NCI-H526 treated with DMSO at 0.1 percent for 48 hours (cell line): Measurements from ENCODE around the gene ZNF557.

Experiments
- DNase-seq: peaks from one replicate; lab custom pipeline; 2025; lab: John Stamatoyannopoulos, UW

ZNF557 gene

DNA sequence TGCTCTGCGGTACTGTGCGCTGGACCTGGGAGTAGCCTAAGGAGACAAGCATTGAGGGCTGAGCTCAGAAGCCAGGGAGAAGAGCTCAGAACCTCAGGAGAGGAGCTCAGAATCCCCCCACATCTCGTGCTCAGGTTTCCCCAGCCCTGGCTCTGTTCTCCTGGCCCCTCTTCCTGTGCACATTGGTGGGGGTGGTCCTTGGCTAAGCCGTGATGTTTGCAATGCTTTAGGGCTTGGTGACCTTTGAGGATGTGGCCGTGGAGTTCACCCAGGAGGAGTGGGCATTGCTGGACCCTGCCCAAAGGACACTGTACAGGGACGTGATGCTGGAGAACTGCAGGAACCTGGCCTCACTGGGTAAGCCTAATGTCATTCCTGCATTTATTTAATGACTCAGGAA lies 6.6 kb downstream of the ZNF557 start:
- no peak for DNase-seq

DNA sequence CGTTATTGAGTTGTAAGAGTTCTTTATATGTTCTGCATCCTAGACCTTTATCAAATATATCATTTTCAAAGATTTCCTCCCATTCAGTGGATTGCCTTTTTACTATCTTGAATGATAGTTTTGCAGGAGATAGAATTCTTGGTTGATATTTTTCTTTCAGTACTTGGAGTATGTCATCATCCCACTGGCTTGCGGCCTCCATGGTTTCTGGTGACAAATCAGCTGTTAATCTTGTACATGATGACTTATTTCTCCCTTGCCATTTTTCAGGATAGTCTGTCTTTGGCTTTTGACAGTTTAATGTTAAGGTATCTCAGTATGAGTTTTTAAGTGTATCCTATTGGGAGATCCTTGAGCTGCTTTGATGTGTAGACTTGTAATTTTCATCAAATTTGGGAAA lies 8.5 kb downstream of the ZNF557 start:
- no peak for DNase-seq

DNA sequence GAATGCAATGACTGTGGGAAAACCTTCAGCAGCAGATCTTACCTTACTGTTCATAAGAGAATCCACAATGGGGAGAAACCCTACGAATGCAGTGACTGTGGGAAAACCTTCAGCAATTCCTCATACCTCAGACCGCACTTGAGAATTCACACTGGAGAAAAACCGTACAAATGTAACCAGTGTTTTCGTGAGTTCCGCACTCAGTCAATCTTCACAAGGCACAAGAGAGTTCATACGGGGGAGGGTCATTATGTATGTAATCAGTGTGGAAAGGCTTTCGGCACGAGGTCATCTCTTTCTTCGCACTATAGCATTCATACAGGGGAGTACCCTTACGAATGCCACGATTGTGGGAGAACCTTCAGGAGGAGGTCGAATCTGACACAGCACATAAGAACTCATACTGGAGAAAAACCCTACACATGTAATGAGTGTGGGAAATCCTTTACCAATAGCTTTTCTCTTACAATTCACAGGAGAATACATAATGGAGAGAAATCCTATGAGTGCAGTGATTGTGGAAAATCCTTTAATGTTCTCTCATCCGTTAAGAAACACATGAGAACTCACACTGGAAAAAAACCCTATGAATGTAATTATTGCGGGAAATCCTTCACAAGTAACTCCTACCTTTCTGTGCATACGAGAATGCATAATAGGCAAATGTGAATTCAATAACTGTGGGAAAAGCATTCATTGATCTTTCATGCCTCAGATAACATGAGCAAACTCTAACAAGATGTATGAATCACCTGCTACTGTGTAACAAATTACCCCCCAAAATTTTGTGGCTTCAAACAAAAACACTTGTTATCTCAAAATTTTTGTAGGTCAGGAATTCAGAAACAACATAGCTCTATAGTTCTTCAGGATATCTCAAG lies 13.8 kb downstream of the ZNF557 start:
- DNase-seq, result no peak

DNA sequence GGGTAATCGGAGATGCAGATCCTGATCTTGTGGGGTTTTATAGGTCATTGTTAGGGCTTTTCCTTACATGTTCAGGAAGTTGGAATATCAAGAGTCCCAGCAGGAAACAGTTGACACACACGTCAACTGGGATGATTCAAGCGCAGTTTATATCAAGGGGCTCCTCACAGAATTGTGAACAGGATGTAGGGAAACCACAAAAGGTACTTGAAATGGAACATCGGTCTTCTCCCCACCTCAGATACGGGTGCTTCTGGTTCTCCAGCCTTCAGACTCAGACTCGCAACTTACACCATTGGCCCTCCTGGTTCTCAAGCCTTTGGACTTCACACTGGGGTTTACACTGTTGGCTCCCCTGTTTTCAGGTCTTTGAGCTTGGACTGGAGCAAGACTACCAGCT lies 19.5 kb downstream of the ZNF557 start:
- no peak for DNase-seq

DNA sequence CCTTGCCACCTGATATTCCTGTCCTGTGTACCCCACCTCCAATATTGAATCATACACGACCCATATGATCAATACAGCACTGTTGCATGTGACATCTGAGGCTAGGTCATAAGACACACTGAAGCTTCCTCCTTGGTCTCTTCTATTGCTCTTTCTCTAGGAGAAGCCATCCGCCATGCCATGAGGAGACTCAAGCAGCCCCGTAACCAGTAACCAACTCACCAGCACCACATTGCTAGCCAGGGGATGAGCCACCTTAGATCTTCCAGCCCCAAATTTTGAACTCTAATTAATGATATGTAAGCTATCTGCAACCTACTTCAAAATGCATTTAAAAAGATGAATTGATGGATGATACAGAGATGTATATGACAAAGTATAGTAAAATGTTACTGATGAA lies 28.6 kb downstream of the ZNF557 start:
- no peak for DNase-seq

DNA sequence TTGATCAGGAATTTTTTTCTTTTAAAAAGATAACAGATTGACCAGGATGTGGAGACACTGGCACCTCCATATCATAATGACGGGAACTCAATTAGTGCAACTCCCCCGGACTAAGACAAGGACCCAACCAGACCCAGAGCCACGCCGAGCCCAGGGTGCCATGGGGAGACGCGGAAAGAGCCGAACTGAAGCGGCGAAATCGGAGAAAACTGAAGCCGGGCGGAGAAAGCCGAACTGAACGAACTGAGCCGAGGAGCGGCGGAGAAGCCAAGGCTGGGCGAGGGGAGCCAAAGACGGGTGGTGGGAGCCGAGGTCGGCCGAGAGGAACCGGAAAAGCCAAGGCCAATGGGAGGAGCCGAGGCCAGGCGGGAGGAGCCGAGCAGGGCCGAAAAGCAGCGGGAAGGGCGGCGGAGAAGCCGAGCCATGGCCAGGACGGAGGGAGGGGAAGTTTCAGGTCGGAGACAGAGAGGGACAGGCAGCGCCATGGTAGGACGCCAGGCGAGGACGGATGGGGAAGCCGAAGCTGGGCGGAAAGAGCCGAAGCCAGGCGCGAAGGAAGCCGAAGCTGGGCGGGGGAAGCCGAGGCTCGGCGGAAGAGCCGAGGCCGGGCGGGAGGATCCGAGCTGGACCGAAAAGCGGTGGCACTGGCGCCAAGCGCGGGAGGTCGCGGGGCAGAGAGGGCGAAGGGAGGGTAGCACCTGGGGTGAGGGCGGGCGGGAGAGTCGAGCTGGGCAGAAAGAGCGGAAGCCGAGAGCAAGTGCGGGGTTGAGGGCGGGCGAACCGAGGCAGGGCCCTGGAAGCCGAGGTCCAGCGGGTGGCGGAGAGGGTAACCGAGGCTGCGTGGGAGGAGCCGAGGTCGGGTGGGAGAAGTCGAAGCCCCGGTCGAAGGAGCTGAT lies 29.4 kb downstream of the ZNF557 start:
- peak; percentile 71 for DNase-seq

DNA sequence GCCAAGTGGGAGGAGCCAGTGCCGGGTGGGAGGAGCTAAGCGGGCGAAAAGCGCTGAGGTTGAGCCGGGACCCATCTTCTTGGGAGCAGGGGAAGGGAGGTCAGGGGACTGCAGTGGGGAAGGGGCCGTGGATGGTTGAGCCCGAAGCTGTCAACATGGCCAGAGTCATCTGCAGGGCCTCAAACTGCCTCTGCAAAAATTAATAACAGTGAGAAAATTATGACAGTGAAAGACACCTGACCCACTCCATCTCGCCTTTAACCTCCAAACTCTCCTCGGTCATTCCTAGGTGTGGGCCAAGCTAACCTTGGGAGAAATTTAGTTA lies 30.1 kb downstream of the ZNF557 start:
- no peak for DNase-seq

DNA sequence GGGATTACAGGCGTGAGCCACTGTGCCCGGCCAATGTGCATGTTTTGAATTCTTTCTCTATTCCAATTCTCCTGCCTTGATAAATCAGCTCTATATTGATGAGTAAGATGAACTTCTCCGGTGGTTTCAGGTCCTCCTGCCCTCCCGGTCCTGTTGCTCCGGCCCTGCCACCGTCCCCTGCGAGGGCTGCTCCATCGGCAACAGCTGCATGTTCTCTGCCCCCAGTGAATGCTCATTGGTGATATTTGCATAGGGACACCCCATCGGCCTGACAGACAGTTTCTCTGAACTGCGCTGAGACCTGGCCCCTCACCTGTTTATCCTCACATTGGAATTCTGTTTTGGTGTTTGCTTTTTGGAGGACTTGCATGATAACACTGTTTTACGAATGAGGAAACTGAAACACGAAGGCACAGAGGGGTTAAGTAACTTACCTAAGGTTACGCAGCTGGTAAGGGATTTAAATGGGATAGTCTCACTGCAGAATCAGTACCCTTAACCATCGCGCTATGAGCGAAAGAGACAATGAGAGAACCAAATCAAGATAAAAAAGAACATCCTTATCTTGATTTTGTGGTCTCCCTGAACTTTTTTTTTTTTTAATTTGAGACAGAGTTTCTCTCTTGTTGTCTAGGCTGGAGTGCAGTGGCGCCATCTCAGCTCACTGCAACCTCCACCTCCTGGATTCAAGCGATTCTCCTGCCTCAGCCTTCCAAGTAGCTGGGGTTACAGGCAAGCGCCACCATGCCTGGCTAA lies 32.2 kb downstream of the ZNF557 start:
- DNase-seq, result no peak

DNA sequence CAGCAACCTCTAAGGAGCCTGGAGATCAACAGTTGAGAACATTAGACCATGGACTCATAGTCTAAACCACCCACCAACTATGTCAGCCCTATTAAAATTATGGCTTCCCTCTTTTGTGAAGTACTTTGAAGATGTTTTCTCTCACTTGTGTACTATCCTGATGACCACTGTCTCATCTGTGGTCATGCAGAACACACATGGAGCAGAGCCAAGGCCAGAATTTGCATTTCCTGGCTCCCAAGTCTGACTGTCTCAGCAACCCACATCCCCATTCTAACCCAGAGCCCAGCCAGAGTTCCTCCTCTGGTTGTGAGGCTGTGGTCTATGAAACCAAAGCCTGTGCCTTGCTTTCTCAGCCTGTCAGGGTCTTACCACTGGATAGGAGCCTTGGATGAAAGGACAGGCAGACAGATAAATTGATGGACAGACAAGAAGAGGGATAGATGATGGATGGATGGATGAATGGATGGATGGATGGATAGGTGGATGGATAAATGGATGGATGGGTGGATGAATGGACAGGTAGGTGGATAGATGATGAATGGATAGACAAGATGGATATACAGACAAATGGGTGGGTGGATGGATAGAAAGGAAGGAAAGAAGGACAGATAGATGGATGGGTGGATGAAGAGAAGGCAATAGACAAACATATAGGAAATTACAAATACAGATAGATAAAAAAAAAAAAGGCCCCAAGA lies 35.4 kb downstream of the ZNF557 start:
- DNase-seq, result no peak

DNA sequence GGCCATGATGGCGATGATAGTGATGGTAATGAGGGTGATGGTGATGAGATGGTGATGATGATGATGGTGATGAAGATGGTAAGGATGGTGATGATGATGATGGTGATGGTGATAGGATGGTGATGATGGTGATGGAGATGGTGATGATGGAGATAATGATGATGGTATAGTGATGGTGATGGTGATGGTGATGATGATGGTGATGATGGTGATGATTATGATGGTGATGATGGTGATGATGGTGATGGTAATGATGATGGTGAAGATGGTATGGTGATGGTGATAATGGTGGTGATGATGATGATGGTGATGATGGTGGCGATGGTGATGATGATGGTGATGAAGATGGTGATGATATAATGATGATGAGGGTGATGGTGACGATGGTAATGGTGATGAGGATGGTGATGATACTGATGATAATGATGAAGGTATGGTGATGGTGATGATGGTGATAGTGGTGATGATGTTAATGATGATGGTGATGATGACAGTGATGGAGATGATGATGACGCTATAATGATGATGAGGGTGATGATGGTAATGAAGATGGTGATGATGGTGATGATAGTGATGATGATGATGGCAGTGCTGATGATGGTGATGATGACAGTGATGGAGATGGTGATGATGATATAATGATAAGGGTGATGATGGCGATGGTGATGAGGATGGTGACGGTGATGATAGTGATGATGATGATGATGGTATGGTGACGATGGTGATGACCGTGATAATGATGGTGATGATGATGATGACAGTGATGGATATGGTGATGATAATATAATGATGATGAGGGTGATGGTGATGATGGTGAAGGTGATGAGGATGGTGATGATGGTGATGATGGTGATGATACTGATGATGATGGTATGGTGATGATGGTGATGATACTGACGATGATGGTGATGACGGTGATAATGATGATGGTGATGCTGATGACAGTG lies 37.5 kb downstream of the ZNF557 start:
- no peak for DNase-seq

DNA sequence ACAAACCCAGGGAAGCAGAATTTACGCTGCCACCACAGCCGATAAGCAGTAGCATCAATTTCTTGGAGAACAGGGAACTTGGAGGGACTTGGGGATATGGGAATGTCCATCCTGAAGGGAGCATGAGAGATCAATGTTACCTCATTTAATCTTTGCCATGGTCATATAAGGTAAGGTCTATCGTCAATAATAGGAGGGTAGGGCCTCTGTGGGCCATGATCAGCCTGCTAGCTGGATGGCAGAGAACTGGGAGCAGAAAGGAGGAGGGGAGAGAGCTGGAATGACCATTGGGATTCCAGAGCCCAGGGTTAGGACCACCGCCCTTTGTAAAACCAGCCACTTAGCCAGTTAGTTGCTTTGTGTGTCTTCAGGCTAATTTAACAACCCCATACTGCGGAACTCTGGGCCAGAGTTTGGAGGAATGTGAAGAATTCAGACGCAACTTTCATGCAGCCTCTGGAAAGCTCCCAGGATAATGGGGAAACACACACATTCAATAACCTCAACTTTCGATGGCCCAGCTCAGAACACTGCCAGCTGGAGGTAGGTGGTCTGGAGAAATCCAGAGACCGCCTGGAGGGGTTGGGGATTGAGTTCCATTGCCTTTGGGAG lies 40.3 kb downstream of the ZNF557 start:
- no peak for DNase-seq

DNA sequence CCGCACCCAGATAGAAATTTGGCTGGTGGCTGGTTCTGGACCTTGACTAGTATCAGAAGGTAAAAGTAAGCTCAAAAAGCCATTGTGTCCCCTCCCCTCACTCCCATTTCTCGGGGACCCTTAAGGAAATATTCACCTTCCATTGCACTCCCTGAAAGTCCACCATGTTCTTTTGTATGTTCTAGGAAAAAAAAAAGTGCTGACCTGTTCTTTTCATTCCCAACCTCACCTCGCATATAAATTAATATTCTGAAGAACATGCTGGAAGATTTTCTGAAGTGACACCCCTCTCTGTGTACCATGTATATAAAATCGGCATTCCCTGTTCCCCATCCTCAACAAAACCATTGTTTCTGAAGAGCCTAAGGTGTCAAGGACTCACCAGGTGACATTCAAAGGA lies 43.2 kb downstream of the ZNF557 start:
- DNase-seq, result no peak

DNA sequence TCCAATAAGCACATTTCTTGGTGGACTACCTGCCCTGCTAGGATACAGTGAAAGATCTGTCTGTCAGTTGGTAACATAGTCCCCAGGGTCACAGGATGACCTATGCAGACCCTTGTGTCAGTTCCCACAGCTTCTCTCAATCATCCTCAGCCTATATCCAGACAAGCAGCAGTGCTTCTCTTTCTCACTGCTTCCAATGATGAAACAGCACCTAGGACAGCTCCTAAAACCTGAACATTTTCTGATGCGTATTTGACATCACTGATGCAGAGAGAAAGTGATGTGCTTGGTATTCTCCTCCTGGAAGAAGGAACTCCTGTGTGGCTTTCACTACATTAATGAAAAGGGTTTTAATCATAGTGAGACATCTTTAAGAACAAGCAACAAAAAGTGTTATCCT lies 43.7 kb downstream of the ZNF557 start:
- no peak for DNase-seq

DNA sequence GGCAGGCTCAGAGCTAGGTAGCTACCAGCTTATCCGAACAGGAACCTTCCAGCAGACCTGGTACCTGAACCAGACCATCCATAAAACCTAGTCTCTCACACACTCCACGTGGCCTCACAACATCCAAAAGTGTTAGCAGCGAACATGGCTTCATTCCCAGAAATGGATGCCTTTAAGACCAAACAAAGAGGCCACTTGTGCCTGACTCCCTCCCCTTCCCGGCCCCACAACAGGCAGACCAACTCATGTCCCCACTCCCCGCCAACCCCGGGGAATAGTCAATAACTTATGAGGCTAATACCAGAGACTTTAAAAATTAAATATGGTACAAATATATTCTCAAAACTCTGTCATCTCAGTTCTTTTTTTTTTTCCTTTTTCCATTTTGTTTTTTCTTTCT lies 46.2 kb downstream of the ZNF557 start:
- no peak for DNase-seq

DNA sequence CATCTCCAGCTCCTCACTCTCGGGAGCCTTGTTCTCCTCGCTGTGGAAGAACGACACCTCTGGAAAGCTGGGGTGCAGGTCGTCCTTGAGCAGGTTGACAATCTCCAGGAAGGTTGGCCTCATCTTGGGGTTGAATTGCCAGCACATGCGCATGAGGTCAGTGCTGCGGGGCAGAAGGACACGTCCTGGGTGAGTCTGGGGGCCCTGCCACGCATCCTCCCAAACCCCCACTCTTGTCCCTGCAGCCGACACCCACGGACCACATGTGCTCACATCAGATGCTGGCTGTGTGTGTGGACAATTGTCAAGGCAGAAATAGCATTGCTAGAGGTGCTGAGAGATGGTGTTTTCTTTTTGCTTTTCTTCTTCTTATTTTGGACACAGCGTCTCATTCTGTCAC lies 47.7 kb downstream of the ZNF557 start:
- no peak for DNase-seq

DNA sequence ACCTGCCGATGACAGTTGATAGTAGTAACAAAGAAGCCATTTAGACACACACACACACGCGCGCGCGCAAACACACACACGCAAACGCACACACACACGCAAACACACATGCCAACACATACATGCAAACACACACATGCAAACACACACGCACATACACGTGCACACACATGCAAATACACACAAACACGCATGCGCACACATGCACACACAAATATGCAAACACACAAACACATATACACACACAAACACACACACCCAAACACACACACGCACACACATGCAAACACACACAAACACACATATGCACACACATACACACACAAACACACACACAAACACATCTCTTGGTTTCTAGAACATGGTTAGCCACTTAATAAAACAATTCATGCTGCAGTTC lies 50.1 kb downstream of the ZNF557 start:
- DNase-seq, result no peak

DNA sequence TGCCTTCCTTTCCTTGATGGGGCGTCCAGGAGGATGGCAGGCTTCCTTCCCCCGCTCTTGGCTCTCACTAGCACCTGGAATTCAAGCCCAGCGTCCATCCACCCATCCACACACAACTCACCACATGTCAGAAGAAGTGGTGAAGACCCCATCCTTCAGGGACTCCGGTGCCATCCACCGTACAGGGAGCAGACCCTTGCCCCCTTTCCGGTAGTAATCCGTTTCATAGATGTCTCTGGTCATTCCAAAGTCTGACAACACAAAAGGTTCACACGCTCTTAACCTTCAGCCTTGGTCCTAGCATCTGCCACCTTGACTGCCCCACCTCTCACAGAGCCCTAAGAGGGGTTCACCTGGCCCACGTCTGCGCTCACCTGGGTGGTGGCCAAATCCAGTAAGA lies 51.0 kb downstream of the ZNF557 start:
- no peak for DNase-seq

DNA sequence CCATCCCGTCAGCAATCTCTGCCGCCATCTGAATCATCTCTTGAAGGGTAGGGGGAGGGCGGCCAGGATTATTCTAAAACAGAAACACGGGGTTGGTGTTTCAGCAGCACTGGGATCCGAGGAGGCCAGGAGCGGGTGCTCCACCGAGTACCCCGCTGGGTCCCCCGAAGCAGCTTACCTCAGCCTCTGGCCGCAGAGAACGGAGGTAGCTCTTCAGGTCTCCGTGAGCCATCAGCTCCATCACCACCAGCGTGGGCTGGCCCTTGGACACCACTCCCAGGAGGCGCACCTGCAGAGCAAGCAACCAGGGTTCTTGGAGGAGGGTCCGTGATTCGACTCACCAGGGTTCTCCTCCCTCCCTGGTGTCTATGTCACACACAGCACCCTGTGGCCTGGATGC lies 53.2 kb downstream of the ZNF557 start:
- DNase-seq, result no peak

DNA sequence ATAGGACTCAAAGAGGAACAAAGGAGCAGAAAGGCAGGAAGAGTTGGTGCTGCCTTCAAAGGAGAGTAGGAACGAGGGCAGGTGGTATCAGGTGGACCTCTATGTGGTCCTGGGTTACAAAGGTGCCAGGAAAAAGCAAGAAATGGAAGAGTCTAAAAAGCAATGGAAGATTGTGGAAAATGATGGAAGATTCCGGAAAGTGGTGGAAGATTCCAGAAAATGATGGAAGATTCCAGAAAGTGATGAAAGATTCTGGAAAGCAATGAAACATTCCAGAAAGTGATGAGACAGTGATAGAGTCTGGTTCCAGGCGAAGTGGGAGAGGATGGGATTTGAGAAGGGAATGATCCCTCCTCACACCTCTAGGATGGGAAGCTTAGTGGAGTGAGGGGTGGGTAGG lies 55.3 kb downstream of the ZNF557 start:
- DNase-seq, result no peak

DNA sequence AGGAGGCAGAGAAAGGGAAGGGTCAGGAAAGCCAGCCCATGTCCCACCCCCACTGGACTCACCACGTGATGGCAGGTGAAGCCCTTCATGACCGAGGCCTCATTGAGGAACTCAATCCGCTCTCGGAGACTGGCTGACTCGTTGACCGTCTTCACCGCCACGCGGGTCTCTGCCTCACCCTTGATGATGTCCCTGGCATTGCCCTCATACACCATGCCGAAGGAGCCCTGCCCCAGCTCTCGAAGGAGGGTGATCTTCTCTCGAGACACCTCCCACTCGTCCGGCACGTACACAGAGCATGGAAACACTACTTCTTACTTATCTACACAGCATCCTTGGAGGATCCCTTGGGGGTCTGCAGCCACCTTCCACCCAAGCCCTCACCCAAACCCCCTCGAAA lies 55.7 kb downstream of the ZNF557 start:
- DNase-seq, result no peak
